HG03558 (cell line): Measurements from ENCODE around the gene GIPC3.

Experiments
- ATAC-seq: cut with Tn5 transposase; IDR thresholded peaks from one replicate; pipeline ENCODE4 v1.9.1; 2021; ENCODE audit warnings: moderate number of reproducible peaks; ENCODE audit not compliant: unreplicated experiment; ENCODE audit errors: extremely low read depth

Gene GIPC3

DNA sequence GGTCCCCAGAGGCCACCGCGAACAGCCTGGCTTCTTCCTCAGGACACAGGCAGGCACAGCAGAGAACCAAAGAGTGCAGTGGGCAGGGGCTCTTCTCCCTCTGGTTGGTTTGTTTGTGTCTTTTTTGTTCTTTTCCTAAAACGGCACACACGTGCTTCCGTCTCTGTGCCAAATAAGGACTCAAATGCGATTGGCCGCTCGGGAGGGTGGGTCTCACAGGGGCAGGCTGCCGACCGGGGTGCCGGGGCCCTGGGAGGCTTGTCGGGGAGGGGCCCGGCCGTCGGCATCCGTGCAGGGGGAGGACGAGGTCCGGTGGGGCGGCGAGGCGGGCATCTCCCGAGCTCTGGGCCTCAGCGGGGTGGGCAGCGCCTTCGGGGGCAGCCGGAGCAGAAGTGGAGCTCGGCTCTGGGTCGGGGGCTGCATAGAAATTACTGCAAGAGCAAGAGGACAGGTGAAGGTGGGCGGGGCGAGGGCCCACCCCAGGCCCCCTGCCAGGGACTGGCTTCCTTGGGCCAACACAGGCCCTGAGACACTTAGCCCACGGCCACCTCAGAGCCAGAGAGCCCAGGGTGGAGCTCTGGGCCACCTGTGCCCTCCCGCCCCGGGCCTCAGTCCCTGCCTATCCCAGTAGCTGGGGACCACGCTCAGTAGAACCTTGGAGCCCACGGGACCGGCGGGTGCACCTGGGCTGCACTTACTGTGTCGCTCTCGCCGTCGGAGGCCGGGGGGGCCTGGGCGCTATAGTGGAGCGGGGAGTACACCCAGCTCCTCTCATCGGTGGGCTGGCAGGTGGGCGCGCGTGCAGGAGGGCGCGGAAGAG lies 47.7 kb downstream of the GIPC3 start:
- no peak for ATAC-seq

GRCh38 chr19:3633559-3633988 lies 48.3 kb downstream of the GIPC3 start:
- no peak for ATAC-seq

- ATAC-seq: no peak
These were observed 49.3 kb downstream of the GIPC3 start for GRCh38 chr19:3634496-3635045.

DNA sequence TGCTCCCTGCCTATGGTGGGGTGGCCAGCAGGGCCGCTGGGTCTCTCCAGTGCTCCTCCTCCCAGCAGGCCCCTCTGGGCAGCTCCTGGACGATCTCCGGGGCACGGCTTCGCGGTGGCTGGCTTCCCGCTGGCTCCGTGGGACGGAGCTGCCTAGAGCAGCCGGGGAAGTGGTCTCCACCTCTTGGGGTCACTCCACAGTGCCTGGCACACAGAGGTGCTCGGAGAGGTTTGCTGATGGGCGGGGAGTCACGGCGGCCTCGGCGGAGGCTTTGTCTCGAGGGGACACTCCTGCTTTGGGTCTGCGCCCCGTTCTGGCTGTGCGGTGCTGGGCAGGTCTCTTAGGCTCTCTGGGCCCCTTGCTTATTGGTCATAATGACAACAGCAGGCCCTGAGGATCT lies 51.2 kb downstream of the GIPC3 start:
- no peak for ATAC-seq

GRCh38 chr19:3636962-3637361 lies 51.7 kb downstream of the GIPC3 start:
- no peak for ATAC-seq

- ATAC-seq: no peak
These were observed 52.3 kb downstream of the GIPC3 start for GRCh38 chr19:3637621-3638020.

DNA sequence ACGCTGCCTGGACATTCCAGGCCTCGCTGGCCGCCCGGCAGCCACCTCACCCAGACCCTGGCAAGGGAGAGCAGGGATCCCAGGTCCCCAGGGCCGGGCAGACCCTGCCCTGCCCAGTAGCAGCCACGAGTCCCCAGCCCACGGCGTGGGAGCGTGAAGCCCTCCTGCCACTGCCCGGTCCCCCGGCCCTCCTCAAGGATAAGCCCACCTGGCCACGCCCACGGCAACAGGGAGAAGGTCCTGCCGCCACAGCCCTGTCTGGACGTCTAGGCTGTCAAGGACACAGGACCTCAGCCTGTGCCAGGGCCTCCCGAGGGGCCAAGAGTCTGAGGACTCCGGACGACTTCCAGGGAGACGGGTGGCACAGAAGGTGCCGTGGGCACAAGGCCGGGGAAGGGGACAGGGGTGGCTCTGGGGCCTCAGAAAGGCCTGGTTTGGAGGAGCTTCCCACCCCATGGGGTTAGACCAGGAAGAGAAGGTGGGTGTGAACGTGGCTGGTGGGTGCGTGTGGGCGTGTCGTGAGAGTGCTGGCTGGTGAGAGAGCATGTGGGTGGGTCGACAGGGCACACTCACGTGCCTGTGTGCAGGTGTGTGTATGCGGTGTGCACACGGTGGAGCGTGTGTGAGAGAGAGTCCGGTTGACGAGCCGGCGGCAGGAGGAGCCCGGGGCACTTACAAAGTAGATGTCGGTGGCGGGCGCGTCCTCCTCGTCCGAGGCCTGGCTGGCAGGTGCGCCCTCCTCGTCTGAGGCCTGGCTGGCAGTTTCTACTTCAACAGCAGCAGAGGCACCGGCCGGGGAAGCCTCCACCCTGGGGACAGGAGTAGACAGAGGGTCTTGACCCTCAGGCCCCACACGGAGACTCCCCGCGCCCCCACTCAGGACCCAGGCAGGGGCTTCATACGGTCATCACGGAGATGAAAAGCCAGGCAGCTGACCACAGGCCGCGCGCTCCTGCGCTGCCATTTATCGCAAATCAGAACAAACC lies 53.2 kb downstream of the GIPC3 start:
- no peak for ATAC-seq

- ATAC-seq: no peak
These were observed 54.2 kb downstream of the GIPC3 start for GRCh38 chr19:3639479-3639878.

GRCh38 chr19:3641515-3642269 lies 56.4 kb downstream of the GIPC3 start:
- no peak for ATAC-seq

GRCh38 chr19:3642296-3642695 lies 57.0 kb downstream of the GIPC3 start:
- no peak for ATAC-seq
